ENCODE data around the gene CLPSL1. TPM values are rescaled to one million over a fixed set of nuclear protein-coding genes. Genes with fewer than 3 reads are reported as not detected.

The CLPSL1 gene
- total RNA-seq, 1 donor from 2014 or later, result not detected

GRCh38 chr6:35796236-35796635 is 15.4 kb downstream of the CLPSL1 start:
- TF ChIP-seq EZH2 (IDR thresholded peaks at IDR 0.05) (no peak), EZH2phosphoT487 (IDR thresholded peaks at IDR 0.05) (no peak), CTCF (IDR thresholded peaks at IDR 0.05) (no peak)
- Mint-ChIP-seq H3K27me3 (ENCODE audit: insufficient read depth, low read depth) (peaks cover 6% of the 10 kb centered on the region), H3K27ac (no peak overlapping the region), H3K36me3 (no peaks in the 10 kb centered on the region), H3K9me3 (peaks cover 3% of the 10 kb centered on the region), H3K4me3 (no peak overlapping the region), H3K4me1 (peaks cover 8% of the 10 kb centered on the region)
- Histone ChIP-seq H3K4me3 (no peak overlapping the region), H3K4me2 (no peak overlapping the region), H3K9me3 (ENCODE audit: low read depth) (no peaks in the 10 kb centered on the region), H3K27ac (no peak overlapping the region), H2AFZ (replicated peaks) (no peak overlapping the region), H3K9ac (no peak overlapping the region), H3K4me1 (no peaks in the 10 kb centered on the region), H4K20me1 (ENCODE audit: low read depth) (no peaks in the 10 kb centered on the region), H3K36me3 (no peaks in the 10 kb centered on the region), H3F3A (ENCODE audit: low read depth) (no peaks in the 10 kb centered on the region), H3K27me3 (no peaks in the 10 kb centered on the region), H3K79me2 (ENCODE audit: low read depth) (no peaks in the 10 kb centered on the region)
- DNase-seq (ENCODE audit: low spot score), result no peak

GRCh38 chr6:35797837-35798526 is 17.2 kb downstream of the CLPSL1 start:
- no peak for TF ChIP-seq EZH2 (IDR thresholded peaks at IDR 0.05)
- TF ChIP-seq CTCF (IDR thresholded peaks at IDR 0.05), result no peak
- TF ChIP-seq EZH2phosphoT487 (IDR thresholded peaks at IDR 0.05), result no peak
- no peaks in the 10 kb centered on the region for H3K27me3 ChIP-seq

GRCh38 chr6:35798706-35799105 is 17.9 kb downstream of the CLPSL1 start:
- TF ChIP-seq CTCF (IDR thresholded peaks at IDR 0.05), result no peak
- no peak for TF ChIP-seq EZH2 (IDR thresholded peaks at IDR 0.05)
- TF ChIP-seq EZH2phosphoT487 (IDR thresholded peaks at IDR 0.05), result no peak
- Histone ChIP-seq H3K27ac (no peak overlapping the region), H3K4me2 (no peak overlapping the region), H3K4me1 (no peaks in the 10 kb centered on the region), H2AFZ (replicated peaks) (no peak overlapping the region), H3F3A (ENCODE audit: low read depth) (no peaks in the 10 kb centered on the region), H3K79me2 (ENCODE audit: low read depth) (no peaks in the 10 kb centered on the region), H3K9me3 (ENCODE audit: low read depth) (no peaks in the 10 kb centered on the region), H4K20me1 (ENCODE audit: low read depth) (no peaks in the 10 kb centered on the region), H3K4me3 (no peak overlapping the region), H3K27me3 (no peaks in the 10 kb centered on the region), H3K36me3 (no peaks in the 10 kb centered on the region), H3K9ac (no peak overlapping the region)
- peaks cover 6% of the 10 kb centered on the region for H3K27me3 Mint-ChIP-seq (ENCODE audit: insufficient read depth, low read depth)
- H3K4me1 Mint-ChIP-seq, result peaks cover 8% of the 10 kb centered on the region
- H3K36me3 Mint-ChIP-seq, result no peaks in the 10 kb centered on the region
- no peak for DNase-seq (ENCODE audit: low spot score)
- H3K9me3 Mint-ChIP-seq, result peaks cover 3% of the 10 kb centered on the region
- no peak overlapping the region for H3K27ac Mint-ChIP-seq
- no peak overlapping the region for H3K4me3 Mint-ChIP-seq

More at GRCh38 chr6:35797837-35798526, 17.2 kb downstream of the CLPSL1 start:
- Mint-ChIP-seq H3K4me1 (peaks cover 8% of the 10 kb centered on the region), H3K27me3 (ENCODE audit: insufficient read depth, low read depth) (peaks cover 6% of the 10 kb centered on the region), H3K4me3 (no peak overlapping the region), H3K27ac (no peak overlapping the region), H3K9me3 (peaks cover 3% of the 10 kb centered on the region), H3K36me3 (no peaks in the 10 kb centered on the region)
- Histone ChIP-seq H3K4me1 (no peaks in the 10 kb centered on the region), H2AFZ (replicated peaks) (no peak overlapping the region), H3K79me2 (ENCODE audit: low read depth) (no peaks in the 10 kb centered on the region), H3K9ac (peak overlapping the region; percentile 27), H3K9me3 (ENCODE audit: low read depth) (no peaks in the 10 kb centered on the region), H3K27ac (no peak overlapping the region), H3K4me3 (no peak overlapping the region), H4K20me1 (ENCODE audit: low read depth) (no peaks in the 10 kb centered on the region), H3K36me3 (no peaks in the 10 kb centered on the region), H3K4me2 (no peak overlapping the region), H3F3A (ENCODE audit: low read depth) (no peaks in the 10 kb centered on the region)
- no peak for DNase-seq (ENCODE audit: low spot score)

All from neural progenitor cell (in vitro differentiated cells).